ENCODE results near the gene ELAPOR2. TPM values are rescaled to one million over a fixed set of nuclear protein-coding genes. Genes with fewer than 3 reads are reported as not detected.
"Not testable (repeated sequence)": the region's sequence is repeated elsewhere in the genome, so short reads cannot be mapped to it uniquely, and the experiment has no call there.

The ELAPOR2 gene
- polyA plus RNA-seq, 4 donors = 6.4 to 10.8 (median 8.5) TPM

DNA sequence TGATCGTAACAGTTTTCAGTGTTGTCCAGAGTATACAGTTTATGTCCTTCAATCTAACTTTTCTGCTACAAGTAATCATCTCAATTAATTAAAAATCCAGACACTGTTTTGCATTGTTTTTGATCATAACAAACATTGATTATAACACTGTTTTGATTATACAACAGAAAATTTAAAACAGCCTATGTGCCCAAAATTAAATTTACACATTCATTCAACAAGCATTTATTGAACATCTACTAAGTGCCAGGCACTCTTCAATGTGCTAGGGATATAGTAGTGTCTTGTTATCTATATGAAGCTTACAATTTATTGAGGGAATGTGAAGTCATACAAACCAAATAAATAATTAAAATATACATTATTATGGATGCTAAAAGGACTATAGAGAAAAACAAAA lies 10.6 kb downstream of the ELAPOR2 start:
- no peak for DNase-seq (ENCODE audit: low read depth in 4 of 4, low spot score in 3 of 4)

DNA sequence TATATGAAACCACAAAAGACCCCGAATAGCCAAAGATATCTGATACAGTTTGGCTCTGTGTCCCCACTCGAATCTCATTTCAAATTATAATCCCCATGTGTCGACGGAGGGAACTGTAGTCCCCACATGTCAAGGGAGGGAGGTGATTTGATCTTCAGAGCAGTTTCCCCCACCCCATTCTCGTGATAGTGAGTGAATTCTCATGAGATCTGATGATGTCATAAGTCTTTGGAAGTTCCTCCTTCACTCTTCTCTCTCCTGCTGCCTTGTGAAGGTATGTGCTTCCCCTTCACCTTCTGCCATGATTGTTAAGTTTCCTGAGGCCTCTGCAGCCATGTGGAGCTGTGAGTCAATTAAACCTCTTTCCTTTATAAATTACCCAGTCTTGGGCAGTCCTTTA lies 13.0 kb downstream of the ELAPOR2 start:
- no peak for DNase-seq (ENCODE audit: low read depth in 4 of 4, low spot score in 3 of 4)

- not testable (repeated sequence) for DNase-seq (ENCODE audit: low read depth in 4 of 4, low spot score in 3 of 4)
Observed at GRCh38 chr7:87044713-87045112, 14.7 kb downstream of the ELAPOR2 start.

GRCh38 chr7:87041586-87041985 lies 17.9 kb downstream of the ELAPOR2 start:
- DNase-seq (ENCODE audit: low read depth in 4 of 4, low spot score in 3 of 4) = not testable (repeated sequence)

- DNase-seq (ENCODE audit: low read depth in 4 of 4, low spot score in 3 of 4) = not testable (repeated sequence)
Observed at GRCh38 chr7:87039691-87040299, 19.7 kb downstream of the ELAPOR2 start.

GRCh38 chr7:87038993-87039690 lies 20.3 kb downstream of the ELAPOR2 start:
- DNase-seq (ENCODE audit: low read depth in 4 of 4, low spot score in 3 of 4) = no peak

DNA sequence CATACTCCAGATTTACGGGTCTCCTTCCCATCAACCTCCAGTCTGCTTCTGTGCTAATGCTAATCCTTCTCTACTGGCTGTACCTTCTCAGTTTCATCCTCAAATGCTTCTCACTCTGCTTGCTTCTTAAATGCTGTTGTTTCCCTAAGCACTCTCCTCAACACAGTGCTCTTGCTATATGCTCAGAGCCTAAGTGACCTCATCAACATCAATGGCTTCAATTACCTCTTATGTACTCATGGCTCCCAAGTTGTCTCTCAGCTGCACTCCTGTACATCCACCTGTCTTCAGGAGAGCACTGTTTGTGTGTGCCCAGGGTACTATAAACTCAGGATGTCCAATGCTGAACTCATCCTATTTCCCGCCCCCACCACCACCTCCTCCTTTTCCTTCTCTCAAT lies 22.5 kb downstream of the ELAPOR2 start:
- DNase-seq (ENCODE audit: low read depth in 4 of 4, low spot score in 3 of 4) = no peak

DNA sequence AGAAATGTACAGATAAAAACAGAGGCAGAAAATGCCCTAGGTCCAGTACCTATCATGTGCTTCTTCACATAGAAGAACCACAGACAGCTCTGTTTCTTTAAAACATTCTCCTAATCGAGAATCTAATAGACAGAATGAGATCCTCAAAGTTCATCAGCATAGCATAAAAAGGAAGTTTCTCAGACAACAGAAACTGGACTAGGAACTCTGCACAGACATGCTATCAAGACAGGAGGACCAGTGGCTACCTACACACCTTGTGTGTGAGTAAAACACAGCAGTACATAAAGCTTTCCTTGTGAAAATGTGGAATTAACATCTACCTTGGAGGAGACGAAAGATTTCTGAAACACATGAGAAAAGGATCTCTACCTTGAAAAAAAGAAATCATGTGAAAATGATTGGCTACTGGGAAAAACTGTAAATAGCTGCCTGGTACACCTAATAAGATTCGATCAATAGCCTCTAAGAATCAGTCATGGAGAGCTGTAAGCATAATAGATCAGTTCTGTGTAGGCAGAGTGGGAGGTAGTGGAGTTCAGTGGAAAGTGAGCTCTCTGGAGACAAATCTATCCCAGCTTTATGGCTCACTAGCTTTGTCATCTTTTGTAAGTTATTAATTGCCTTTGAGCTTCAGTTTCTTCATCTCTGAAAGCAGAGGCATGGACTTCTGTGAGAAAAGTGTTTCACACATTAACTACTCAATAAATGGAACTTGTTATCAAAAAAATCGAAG lies 26.7 kb downstream of the ELAPOR2 start:
- no peak for DNase-seq (ENCODE audit: low read depth in 4 of 4, low spot score in 3 of 4)

DNA sequence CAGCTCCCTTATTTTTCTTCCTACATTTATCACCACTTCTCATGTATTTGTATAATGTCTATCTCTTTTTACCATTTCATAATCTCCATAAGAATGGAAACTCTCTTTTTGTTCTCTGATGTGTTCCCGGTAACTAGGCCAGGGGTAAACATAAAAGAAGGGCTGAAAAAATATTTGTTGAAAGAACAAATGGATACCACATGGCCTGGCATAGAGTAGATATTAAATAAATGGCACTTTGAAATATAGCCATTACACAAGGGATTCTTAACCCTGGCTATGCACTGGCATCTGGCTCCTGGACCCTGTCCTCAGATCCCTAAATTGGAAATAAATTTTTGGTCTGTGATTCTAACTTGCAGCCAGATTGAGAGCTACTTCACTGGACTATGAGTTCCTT lies 30.4 kb downstream of the ELAPOR2 start:
- DNase-seq (ENCODE audit: low read depth in 4 of 4, low spot score in 3 of 4) = no peak

DNA sequence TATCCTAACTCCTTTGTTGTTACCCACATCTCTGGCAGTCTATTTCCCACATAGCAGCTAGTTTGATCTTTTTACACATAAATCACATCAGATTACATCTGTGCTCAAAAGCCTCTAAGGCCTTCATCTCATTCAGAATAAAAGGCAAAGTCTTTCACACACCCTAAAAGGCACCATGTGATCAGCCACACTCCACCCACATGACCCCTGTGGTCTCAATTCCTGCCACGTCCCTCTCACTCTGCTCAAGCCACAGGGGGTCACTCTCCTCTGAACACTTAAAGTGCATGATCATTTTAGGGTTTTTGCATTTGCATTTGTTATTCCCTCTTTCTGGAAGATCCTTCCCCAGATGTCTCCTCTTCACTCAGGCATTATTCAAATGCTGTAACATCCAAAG lies 30.8 kb downstream of the ELAPOR2 start:
- DNase-seq (ENCODE audit: low read depth in 4 of 4, low spot score in 3 of 4) = no peak

DNA sequence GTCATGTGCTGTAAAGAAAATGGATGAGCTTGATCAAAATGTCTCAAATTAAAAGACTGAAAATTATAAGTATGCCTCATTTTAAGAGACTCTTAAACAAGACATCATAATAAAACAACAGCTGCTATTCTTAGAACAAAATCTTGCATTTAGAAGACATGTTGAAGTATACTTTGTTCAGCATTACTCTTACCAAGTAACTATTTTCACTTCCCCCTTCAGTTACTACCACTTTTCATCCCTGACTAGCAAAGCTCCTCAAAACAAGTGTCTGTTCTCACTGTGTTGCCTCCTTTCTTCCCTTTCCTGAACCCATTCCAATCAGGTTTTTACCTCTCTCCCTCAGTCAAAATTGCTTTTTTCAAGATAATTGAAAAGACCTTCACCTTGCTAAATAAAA lies 31.6 kb downstream of the ELAPOR2 start:
- DNase-seq (ENCODE audit: low read depth in 4 of 4, low spot score in 3 of 4) = no peak

GRCh38 chr7:87021285-87021684 lies 38.2 kb downstream of the ELAPOR2 start:
- no peak for DNase-seq (ENCODE audit: low read depth in 4 of 4, low spot score in 3 of 4)

GRCh38 chr7:87016606-87017005 lies 42.8 kb downstream of the ELAPOR2 start:
- DNase-seq (ENCODE audit: low read depth in 4 of 4, low spot score in 3 of 4) = no peak

DNA sequence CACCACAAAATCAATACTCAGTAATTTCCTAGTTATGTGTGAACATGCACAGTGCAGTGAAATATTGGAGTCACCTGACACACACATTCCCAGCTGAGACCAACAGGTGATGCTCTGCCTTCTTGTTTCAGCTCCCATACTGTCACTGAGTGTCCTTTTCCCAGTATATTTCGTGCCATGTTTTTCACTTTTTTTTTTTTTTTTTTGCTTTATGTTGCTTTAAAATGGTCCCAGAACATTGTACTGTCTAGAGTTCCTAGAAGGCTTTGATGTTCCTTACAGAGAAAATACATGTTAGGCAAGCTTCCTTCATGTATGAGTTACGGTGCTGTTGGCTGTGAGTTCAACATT lies 45.6 kb downstream of the ELAPOR2 start:
- DNase-seq (ENCODE audit: low read depth in 4 of 4, low spot score in 3 of 4) = no peak

GRCh38 chr7:87013136-87013839 lies 46.2 kb downstream of the ELAPOR2 start:
- no peak for DNase-seq (ENCODE audit: low read depth in 4 of 4, low spot score in 3 of 4)

Other genes with a start within 250 kb of the ELAPOR2 start
- 100 to 1,000 TPM; 136 to 184 (median 144) TPM for gene DMTF1, start 92.8 kb upstream of the ELAPOR2 start, polyA plus RNA-seq (ENCODE audit: insufficient read length in 4 of 4)
- gene TMEM243, start 160.1 kb upstream of the ELAPOR2 start, polyA plus RNA-seq (ENCODE audit: insufficient read length in 4 of 4) = 10 to 100 TPM; 41.8 to 48.1 (median 45.2) TPM